Right lobe of liver (tissue), 6 donors: Measurements from ENCODE around the gene BCKDHB. TPM values are rescaled to one million over a fixed set of nuclear protein-coding genes. Genes with fewer than 3 reads are reported as not detected.

ENCODE experiments used
- ATAC-seq, 4 donors: fragments of 200-7000 bp; cut with Tn5 transposase; one replicate each; pipeline ENCODE4 v1.9.1; 2020; ENCODE audit warnings: mild to moderate bottlenecking in 4 of 4, moderate library complexity in 4 of 4
- DNase-seq, 3 donors: peaks; one replicate each; pipeline ENCODE4 v3.0.0-alpha.2; 2020
- H3K27ac ChIP-seq, 3 donors: fragments of 200-600 bp; one replicate each; pipeline ENCODE4 v1.8.0; 2022
- H3K27me3 ChIP-seq, 2 donors: fragments of 200-600 bp; one replicate each; pipeline ENCODE4 v1.8.0; 2022
- H3K36me3 ChIP-seq, 4 donors: fragments of 200-600 bp; sonication (generic) in 1 of 4; one replicate each; pipeline versions ENCODE4 v1.5.1 to v1.8.0; 2017 to 2022; ENCODE audit warnings: control low read depth in 1 of 4
- H3K4me1 ChIP-seq, 4 donors: fragments of 200-600 bp; sonication (generic) in 1 of 4; one replicate each; pipeline versions ENCODE4 v1.5.1 to v1.8.0; 2017 to 2022; ENCODE audit warnings: control low read depth in 1 of 4
- H3K4me3 ChIP-seq, 3 donors: fragments of 200-600 bp; one replicate each; pipeline ENCODE4 v1.8.0; 2022
- H3K9me3 ChIP-seq, 4 donors: fragments of 200-600 bp; sonication (generic) in 1 of 4; one replicate each; pipeline versions ENCODE4 v1.5.1 to v1.8.0; 2017 to 2022; ENCODE audit warnings: control low read depth in 1 of 4
- POLR2A ChIP-seq: fragments of 450-650 bp; IDR thresholded peaks from one replicate; pipeline ENCODE4 v1.6.1; 2017; ENCODE audit warnings: antibody characterized with exemption, mild to moderate bottlenecking
- WGBS: methylation state at CpG from one replicate; pipeline ENCODE4 v1.1.6; 2018; ENCODE audit warnings: low coverage, low lambda C conversion rate; ENCODE audit not compliant: insufficient coverage; ENCODE audit errors: missing lambda C conversion rate; 5-methylcytosine and 5-hydroxymethylcytosine counted together
- intact Hi-C, 2 donors: fragments of 100-400 bp; cut with DNase I; formaldehyde crosslinking; loops; one replicate each; pipeline versions ENCODE4 v1.11.2 to v1.14.1; 2022
- total RNA-seq, 6 experiments: library from RNA; depleted of rRNA in 2 of 6; stranded (reverse); fragments of >200 nt in 2 of 6; fragmentation: NEBNext Ultra II Directional in 3 of 6; extraction: Animal tissue kit (Norgen Biotek cat#: 25700) in 3 of 6; gene quantifications; one replicate each; pipeline versions ENCODE4 v1.1.0 to v1.2.4, GENCODE V29; 2016 to 2023
- TF ChIP-seq, protein P1 (sequence below), 4 donors: fragments of 200-600 bp in 3 of 4; fragments of 450-650 bp in 1 of 4; IDR thresholded peaks; one replicate each; pipeline versions ENCODE4 v1.5.1 to v1.8.0; 2016 to 2022; ENCODE audit warnings: antibody characterized with exemption in 4 of 4, mild to moderate bottlenecking in 2 of 4
- donor health status: DM: no; HTN: yes; CAD: no.
- donor health status: DM: no; HTN: no; CAD: no.
- donor health status: DM: no; HTN: no; CAD: no.
- donor health status: DM: no; HTN: yes; CAD: no.
- donor health status: DM: no; HTN: yes; CAD: no.

BCKDHB gene
- total RNA-seq, 6 experiments from 2014 or later: 22.1 to 57.2 (median 43.9) TPM

- Histone ChIP-seq H3K27ac (no peak overlapping the region), H3K4me3 (no peak overlapping the region), H3K4me1 (no peaks in the 10 kb centered on the region), H3K27me3 (no peaks in the 10 kb centered on the region), H3K9me3 (no peaks in the 10 kb centered on the region), H3K36me3 (peaks cover 0 to 7% (median 0%) of the 10 kb centered on the region in 4 donors)
- 93% methylated on average over 2 of the region's 2 CpGs for WGBS
- ATAC-seq (no peak), DNase-seq (no peak)
- intact Hi-C loops: no loop called here
- TF ChIP-seq, protein P1, sequence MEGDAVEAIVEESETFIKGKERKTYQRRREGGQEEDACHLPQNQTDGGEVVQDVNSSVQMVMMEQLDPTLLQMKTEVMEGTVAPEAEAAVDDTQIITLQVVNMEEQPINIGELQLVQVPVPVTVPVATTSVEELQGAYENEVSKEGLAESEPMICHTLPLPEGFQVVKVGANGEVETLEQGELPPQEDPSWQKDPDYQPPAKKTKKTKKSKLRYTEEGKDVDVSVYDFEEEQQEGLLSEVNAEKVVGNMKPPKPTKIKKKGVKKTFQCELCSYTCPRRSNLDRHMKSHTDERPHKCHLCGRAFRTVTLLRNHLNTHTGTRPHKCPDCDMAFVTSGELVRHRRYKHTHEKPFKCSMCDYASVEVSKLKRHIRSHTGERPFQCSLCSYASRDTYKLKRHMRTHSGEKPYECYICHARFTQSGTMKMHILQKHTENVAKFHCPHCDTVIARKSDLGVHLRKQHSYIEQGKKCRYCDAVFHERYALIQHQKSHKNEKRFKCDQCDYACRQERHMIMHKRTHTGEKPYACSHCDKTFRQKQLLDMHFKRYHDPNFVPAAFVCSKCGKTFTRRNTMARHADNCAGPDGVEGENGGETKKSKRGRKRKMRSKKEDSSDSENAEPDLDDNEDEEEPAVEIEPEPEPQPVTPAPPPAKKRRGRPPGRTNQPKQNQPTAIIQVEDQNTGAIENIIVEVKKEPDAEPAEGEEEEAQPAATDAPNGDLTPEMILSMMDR (IDR thresholded peaks at IDR 0.05): no peak
- TF ChIP-seq POLR2A: no peak
These were observed 121.2 kb downstream of the BCKDHB start for GRCh38 chr6:80227545-80228105.

DNA sequence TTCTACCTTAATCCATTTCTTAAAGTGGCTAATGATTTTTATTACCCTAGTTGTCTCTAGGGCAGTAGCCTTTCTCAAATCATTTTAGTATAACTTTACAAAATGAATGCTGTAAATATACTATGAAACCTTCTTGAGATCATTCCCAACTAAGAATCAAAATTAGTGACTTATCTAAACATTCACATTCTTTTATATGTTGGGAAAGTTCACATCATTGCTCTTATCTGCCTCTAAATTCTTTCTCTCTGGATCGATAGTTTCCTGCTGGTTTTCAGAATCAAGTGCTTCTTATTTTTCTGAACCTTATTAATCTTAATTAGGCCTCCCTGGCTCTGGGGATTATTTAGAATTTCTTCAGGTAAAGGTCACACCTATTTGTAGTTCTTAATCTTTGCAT, 126.8 kb downstream of the BCKDHB start:
- TF ChIP-seq, protein P1 (IDR thresholded peaks at IDR 0.05): no peak
- TF ChIP-seq POLR2A: no peak
- peaks cover 0 to 5% (median 0%) of the 10 kb centered on the region in 4 donors for H3K4me1 ChIP-seq
- 75% methylated on average over 1 of the region's 1 CpG for WGBS
- no peak overlapping the region for H3K4me3 ChIP-seq
- no peaks in the 10 kb centered on the region for H3K36me3 ChIP-seq
- no peaks in the 10 kb centered on the region for H3K9me3 ChIP-seq
- H3K27ac ChIP-seq: no peak overlapping the region
- H3K27me3 ChIP-seq: no peaks in the 10 kb centered on the region
- ATAC-seq (no peak), DNase-seq (no peak)
- intact Hi-C loops: no loop called here

GRCh38 chr6:80233958-80234357, 127.5 kb downstream of the BCKDHB start:
- Histone ChIP-seq H3K27me3 (no peaks in the 10 kb centered on the region), H3K9me3 (no peaks in the 10 kb centered on the region), H3K27ac (no peak overlapping the region), H3K4me1 (peaks cover 0 to 5% (median 0%) of the 10 kb centered on the region in 4 donors), H3K36me3 (no peaks in the 10 kb centered on the region), H3K4me3 (no peak overlapping the region)
- no peak for DNase-seq
- no peak for ATAC-seq
- TF ChIP-seq, protein P1 (IDR thresholded peaks at IDR 0.05): no peak
- TF ChIP-seq POLR2A: no peak
- WGBS: 75% methylated on average over 2 of the region's 5 CpGs
- intact Hi-C loops: no loop called here

DNA sequence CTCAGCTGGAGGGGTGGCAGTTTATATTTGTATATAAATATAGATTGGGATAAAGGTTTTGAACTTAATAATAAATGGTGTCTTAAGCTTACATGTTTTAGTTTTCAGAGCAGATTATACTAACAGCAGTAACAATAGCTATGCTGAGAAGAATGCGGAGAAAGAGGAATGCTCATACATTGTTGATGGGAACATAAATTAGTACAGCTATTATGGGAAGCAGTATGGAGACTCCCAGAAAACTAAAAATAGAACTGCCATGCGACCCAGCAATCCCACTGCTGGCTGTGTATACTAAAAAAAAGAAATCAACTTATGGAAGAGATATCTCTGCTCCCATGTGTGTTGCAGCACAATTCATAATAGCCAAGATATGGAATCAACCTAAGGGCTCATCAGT, 127.9 kb downstream of the BCKDHB start:
- WGBS: 100% methylated on average over 2 of the region's 2 CpGs
- Histone ChIP-seq H3K36me3 (no peaks in the 10 kb centered on the region), H3K27me3 (no peaks in the 10 kb centered on the region), H3K27ac (no peak overlapping the region), H3K4me1 (peaks cover 0 to 5% (median 0%) of the 10 kb centered on the region in 4 donors), H3K9me3 (no peaks in the 10 kb centered on the region), H3K4me3 (no peak overlapping the region)
- intact Hi-C loops: no loop called here
- ATAC-seq (no peak), DNase-seq (no peak)
- TF ChIP-seq POLR2A: no peak
- TF ChIP-seq, protein P1 (IDR thresholded peaks at IDR 0.05): no peak

- intact Hi-C loops: no loop called here
- H3K4me1 ChIP-seq: peaks cover 0 to 5% (median 0%) of the 10 kb centered on the region in 4 donors
- TF ChIP-seq, protein P1 (IDR thresholded peaks at IDR 0.05): no peak
- no peak for TF ChIP-seq POLR2A
- no peak for DNase-seq
- no peak overlapping the region for H3K27ac ChIP-seq
- 85% methylated on average over 1 of the region's 1 CpG for WGBS
- H3K27me3 ChIP-seq: no peaks in the 10 kb centered on the region
- no peak for ATAC-seq
- H3K36me3 ChIP-seq: no peaks in the 10 kb centered on the region
- no peak overlapping the region for H3K4me3 ChIP-seq
- H3K9me3 ChIP-seq: no peaks in the 10 kb centered on the region
These were observed 128.4 kb downstream of the BCKDHB start for GRCh38 chr6:80234908-80235307.
